Fibroblast of skin of scalp (primary cell): Measurements from ENCODE around the gene COX6A2.
"Not testable (repeated sequence)": the region's sequence is repeated elsewhere in the genome, so short reads cannot be mapped to it uniquely, and the experiment has no call there.

Experiments
- DNase-seq: peaks from one replicate; pipeline ENCODE4 v3.0.0-alpha.2; 2013

Gene COX6A2

DNA sequence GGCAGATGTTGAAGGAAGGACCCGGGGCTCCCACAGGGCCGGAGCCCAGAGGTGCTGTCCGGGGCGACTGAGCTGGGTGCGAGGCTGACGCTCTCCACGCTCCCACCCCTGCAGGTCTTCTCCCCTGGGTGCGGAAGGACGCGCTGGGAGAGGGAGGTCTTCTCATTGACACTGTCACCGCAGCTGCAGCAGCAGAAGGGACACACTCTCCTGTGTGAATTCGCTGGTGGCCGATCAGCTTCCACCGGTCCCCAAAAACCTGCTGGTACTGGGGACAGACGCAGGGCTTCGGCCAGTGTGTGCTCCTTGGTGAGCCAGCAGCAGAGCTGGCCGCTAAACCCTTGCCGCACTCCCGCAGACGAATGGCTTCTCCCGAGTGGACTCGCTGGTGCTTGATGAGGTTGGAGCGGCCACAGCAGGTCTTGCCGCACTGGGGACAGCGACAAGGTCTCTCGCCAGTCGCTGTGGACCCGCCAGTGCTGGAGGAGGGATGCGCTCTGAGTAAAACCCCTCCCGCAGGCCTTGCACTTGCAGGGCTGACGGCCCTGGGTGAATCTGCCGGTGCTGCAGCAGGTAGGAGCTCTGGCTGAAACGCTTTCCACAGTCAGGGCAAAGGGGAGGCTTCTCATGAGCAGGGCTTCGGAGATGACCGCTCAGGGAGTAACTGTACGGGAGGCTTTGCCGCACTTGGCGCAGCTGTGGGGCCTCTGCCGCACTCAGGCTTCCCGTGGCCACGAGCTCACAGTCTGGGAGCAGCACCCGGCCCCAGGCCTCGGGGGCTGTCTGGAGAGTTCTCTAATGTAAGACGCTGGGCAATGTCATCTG is 8.3 kb upstream of the COX6A2 start:
- no peak for DNase-seq

- no peak for DNase-seq
Measured at GRCh38 chr16:31435341-31436220, 7.4 kb upstream of the COX6A2 start.

DNA sequence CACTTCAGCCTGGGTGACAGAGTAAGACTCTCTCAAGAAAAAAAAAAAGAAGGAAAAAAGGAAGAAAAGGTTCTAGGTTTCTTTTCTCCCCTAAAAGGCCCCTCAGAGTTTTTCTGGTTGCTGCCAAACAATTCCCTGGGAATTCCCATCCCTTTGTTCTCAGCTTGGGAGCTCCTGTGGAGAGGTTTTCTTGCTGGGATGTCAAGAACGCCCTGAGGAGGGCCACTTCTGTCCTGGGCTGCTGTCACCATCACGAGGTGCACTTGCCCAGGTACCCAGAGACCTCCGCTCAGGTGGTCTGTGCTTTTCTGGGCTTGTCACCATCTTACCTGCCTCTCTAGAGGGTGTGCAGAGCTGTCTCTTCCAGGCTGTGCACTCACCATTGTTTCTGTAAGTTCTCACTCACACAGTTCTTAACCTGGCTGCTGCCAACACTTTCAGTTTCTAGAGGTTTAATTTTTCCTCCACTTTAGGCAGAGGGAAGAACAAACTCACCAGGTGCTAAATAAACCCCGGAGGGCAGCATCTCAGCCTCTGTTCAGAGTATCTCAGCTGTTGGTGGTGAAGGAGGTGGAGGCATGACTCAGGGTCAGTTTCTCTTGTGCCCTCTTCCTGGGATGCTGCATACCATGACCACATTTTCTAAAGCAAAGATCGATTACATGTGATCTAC is 2.4 kb upstream of the COX6A2 start:
- no peak for DNase-seq

GRCh38 chr16:31429796-31430195 is 1.6 kb upstream of the COX6A2 start:
- DNase-seq, result no peak

DNA sequence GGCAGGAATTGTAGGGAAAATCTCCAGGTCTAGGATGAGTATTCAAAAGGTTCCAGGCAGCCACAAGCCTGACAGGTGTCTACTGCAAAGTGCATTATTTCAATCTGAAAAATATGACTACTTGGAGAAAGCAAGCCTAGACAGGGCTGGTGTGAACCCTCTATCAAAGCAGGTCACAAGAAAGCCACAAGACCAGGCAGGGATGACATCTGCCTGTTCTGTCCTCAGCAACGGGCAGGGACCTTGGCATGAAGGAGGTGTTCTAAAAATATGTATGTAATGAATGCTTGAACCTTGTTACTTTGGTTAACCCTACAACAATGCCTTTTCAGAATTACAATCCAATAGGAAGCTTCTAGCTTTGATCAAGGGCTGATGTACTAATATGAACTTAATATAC is 1.2 kb upstream of the COX6A2 start:
- no peak for DNase-seq

GRCh38 chr16:31428638-31429247 is 583 bp upstream of the COX6A2 start:
- no peak for DNase-seq

- peak; percentile 55 for DNase-seq
Measured at GRCh38 chr16:31427441-31428278, 500 bp downstream of the COX6A2 start.

GRCh38 chr16:31423801-31424200 is 4.4 kb downstream of the COX6A2 start:
- DNase-seq, result no peak

DNA sequence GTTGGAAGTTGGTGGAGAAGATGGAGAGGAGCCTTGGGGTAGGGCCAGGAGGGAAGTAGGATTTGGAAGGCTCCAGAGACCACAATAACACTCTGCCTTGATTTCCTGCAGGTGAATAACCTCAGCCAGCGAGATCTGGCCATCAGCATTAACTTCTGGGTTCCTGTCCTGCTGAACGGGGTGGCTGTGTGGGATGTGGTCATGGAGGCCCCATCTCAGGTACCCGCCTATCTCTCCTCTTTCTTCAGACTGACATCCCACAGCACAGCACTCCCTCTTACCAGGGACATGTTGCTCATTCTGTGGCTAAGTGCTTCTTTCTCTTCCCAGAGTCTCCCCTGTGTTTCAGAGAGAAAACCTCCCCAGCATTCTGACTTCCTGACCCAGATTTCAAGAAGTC is 4.9 kb downstream of the COX6A2 start:
- DNase-seq, result no peak

DNA sequence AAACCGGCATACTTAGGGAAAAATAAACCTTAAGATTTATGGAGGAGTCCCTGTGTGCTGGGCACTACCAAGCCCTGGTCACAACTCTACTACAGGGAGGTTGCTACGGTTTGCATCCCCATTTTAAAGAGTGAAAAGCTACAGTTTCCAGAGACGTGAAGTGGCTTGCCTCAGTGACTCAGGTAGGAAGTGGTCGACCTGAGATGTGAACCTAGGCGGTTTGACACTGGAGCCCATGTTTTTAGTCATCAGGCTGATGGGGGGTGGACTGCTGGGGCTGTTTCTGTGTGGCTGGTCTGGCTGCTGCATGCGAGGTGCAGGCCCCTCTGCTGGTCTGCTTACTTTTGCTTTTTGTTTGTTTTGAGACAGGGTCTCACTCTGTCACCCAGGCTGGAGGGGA is 6.6 kb downstream of the COX6A2 start:
- DNase-seq, result no peak

GRCh38 chr16:31420037-31420436 is 8.1 kb downstream of the COX6A2 start:
- no peak for DNase-seq

DNA sequence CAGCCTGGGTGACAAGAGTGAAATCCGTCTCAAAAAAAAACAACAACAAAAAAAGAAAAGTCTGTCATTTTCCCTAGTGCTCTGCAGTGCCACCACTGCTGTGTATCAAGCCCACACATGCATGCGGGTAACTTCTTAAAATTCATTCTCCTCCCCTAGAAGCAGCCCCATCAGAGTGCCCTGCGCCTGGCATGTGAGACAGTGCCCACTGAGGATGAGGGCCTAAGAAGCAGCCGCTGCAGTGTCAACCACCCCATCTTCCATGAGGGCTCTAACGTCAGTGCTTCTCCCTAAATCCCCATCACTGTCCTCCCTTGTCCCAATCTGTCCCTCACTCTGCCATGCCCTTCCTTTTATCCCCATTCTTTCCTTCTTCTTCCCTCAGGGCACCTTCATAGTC is 10.2 kb downstream of the COX6A2 start:
- DNase-seq, result no peak

DNA sequence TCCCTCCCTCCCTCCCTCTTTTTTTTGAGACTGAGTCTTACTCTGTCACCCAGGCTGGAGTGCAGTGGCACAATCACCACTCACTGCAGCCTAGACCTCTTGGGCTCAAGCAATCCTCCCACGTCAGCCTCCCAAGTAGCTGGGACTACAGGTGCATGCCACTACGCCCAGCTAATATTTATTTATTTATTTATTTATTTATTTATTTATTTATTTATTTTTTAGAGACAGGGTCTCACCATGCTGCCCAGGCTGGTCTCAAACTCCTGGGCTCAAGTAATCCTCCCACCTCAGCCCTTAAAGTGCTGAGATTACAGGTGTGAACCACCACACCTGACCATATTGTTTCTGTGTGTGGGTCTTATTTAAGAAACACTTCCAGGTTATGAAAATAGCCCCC is 11.1 kb downstream of the COX6A2 start:
- DNase-seq, result not testable (repeated sequence)

DNA sequence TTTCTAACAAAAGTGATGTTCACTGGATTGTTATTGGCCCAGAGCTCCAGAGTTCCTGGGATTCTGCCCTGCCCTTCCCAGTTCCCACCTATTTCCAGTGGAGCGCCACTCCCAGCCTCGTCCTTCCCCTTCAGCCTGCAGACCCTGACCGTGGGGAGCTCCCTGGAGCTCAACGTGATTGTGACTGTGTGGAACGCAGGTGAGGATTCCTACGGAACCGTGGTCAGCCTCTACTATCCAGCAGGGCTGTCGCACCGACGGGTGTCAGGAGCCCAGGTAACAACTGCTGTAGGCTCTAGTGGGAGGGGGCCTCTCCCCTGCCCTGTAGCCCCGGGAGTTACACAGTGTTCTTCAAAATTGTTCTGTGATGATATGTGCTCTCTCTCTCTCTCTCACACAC is 11.8 kb downstream of the COX6A2 start:
- DNase-seq, result no peak

- DNase-seq, result no peak
Measured at GRCh38 chr16:31414706-31415105, 13.5 kb downstream of the COX6A2 start.

- no peak for DNase-seq
Measured at GRCh38 chr16:31413943-31414342, 14.2 kb downstream of the COX6A2 start.

- no peak for DNase-seq
Measured at GRCh38 chr16:31413381-31413780, 14.8 kb downstream of the COX6A2 start.

DNA sequence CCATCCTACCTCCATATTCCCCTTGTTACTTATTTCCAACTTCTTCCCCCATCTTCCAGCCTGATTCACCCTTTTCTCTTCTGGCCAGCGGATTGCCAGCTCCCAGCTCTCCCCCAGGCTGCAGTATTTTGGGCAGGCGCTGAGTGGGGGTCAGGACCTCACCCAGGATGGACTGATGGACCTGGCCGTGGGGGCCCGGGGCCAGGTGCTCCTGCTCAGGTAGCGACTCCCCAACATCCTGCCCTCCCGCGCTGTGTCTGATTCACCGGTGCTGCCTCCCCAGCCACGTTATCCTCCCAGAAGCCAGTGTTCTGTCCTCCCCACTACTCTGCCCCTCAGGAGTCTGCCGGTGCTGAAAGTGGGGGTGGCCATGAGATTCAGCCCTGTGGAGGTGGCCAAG is 15.4 kb downstream of the COX6A2 start:
- no peak for DNase-seq

DNA sequence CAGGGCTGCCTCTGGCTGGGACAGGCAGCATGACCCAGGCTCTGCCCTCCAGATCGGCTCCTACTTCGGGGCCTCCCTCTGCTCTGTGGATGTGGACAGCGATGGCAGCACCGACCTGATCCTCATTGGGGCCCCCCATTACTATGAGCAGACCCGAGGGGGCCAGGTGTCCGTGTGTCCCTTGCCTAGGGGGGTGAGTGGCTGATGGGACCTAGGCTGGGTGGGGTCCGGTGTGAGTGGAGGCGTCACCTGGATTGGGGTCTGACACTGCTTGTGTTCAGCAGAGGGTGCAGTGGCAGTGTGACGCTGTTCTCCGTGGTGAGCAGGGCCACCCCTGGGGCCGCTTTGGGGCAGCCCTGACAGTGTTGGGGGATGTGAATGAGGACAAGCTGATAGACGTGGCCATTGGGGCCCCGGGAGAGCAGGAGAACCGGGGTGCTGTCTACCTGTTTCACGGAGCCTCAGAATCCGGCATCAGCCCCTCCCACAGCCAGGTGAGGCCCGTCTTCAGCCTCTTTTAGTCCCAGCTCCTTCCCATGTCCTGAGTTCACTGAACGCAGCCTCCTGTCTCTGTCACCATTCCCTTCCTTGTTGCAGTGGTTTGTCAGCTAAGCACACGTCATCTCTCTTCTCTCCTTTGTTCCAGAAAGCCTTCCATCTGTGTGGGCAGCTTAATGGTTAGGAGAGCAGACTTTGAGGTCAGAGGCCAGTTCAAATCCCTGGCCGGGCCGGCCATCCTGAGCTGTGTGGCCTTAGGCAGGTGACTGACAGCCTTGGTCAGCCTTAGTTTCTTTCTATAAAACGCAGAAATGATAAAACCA is 16.9 kb downstream of the COX6A2 start:
- no peak for DNase-seq

GRCh38 chr16:31410082-31410481 is 18.1 kb downstream of the COX6A2 start:
- no peak for DNase-seq

GRCh38 chr16:31409433-31409832 is 18.7 kb downstream of the COX6A2 start:
- DNase-seq, result peak; percentile 15
